Measurements from ENCODE around the gene CPXM1. TPM values are rescaled to one million over a fixed set of nuclear protein-coding genes. Genes with fewer than 3 reads are reported as not detected.

Gene CPXM1
- polyA plus RNA-seq, 3 donors = 200 to 281 (median 252) TPM

DNA sequence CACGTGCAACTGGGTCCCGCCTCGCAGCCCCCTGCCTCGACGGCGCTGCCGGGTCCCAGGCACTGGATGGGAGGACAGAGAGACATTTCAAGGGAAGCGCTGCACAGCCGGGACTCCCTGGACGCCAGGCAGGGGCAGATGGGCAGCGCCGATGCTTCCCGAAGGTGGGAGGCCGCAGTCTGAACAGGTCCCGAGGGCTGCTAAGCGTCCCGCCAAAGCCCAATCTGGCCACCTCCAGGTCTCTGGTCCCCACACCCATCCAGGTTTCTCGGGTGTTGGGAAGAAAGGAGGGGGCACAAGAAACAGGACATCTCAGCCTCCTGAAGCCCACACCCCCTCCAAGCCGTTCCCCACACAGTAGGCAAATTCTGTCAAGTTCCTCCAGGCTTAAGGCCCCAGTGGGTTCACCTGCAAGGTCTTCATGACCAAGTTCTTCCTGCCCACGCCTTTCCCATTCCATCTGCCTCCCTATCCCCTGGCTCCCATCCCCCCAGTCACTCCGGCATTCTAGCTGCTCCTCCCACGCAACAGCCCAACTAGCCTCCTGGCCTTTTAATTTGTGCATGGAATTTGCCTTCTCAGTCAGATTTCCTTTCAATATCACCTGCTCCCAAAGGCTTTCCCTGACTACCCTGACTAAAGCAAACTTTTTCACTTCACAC is 5.4 kb upstream of the CPXM1 start:
- peak; percentile 74 for DNase-seq

DNA sequence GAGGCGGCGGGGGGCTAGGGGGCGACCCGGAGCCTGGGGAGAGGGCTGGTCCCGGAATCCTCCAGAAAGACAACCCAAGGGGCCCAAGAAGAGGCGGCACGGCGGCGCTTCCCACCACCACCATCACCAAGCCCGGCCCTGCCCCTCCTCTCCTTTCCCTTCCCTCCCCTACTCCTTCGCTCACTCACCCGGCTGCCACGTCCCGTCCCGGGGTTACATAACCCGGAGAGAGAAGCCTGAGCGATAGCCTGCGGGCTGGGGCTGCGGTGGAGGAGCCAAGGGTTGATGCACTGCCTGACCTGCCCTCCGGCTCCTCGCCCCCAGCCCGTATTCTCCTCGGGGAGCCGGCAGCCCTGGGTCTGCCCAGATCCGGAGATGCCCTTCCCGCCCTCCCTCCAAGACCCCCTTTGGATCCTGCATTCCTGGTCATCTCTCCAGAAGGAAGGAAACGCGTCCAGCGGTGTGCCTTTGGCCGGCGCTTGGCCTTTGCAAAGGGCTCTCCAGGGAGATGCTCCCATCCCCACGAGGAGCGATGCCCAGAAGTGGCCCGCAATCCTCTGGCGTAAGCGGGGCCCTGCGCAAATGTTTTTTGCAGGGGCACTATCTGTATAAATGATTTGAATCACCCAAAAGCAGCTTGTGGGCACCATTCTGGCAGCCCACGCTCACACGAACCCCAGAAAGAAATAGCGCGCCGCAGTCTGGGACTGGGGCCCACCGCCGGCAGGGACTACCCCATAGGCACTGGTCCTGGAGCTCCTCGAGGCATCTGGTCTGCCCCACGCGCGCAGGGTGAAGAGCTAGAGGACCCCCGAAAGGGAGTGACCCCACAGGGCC is 4.6 kb upstream of the CPXM1 start:
- DNase-seq = no peak

- DNase-seq = no peak
Measured at GRCh38 chr20:2804041-2804828, 3.8 kb upstream of the CPXM1 start.

GRCh38 chr20:2801286-2801728 is 880 bp upstream of the CPXM1 start:
- no peak for DNase-seq

GRCh38 chr20:2799688-2800520 is 523 bp downstream of the CPXM1 start:
- DNase-seq = no peak

GRCh38 chr20:2799271-2799670 is 1.2 kb downstream of the CPXM1 start:
- DNase-seq = no peak

- peak; percentile 48 for DNase-seq
Measured at GRCh38 chr20:2798814-2799213, 1.6 kb downstream of the CPXM1 start.

- no peak for DNase-seq
Measured at GRCh38 chr20:2798095-2798805, 2.2 kb downstream of the CPXM1 start.

DNA sequence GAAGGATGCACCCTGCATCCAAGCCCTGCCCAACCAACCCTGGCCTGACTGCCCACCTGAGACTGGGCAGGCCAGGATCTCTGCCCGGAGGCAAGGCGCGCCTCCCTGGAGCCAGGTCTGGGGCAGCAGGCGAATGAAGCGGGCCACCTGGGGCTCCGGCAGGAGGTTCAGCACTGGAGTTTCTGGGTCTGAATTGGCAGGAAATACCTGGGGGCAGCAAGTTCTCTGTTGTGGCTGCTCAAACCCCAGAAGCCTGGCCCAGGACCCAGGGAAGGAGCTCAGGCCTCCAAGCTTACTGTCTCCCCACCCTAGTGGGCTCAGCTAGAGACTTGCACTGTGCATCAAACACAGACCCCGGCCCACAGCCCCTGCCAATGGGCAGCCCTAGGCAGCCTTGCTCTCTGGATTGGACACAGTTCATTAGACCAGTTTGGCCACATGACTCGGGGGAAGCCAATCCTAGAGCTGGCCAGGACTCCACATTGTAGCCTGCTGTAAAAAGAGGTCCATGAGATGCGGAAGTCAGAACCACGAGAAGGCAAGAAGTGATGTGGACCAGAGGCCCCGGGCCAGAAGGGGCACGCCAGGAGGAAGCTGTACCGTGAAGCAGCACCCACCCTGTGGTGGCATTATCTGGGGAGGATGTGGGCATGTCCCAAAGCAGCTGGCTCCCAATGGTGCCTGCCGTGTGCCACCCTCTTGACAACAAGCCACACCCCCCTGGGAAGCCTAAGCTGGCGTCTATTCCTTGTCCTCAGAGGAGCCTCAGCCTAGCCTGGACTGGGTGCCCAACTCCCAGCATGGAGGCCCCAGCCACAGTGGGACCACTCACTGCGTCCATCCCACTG is 3.1 kb downstream of the CPXM1 start:
- DNase-seq = no peak

- DNase-seq = no peak
Measured at GRCh38 chr20:2796011-2796660, 4.3 kb downstream of the CPXM1 start.

DNA sequence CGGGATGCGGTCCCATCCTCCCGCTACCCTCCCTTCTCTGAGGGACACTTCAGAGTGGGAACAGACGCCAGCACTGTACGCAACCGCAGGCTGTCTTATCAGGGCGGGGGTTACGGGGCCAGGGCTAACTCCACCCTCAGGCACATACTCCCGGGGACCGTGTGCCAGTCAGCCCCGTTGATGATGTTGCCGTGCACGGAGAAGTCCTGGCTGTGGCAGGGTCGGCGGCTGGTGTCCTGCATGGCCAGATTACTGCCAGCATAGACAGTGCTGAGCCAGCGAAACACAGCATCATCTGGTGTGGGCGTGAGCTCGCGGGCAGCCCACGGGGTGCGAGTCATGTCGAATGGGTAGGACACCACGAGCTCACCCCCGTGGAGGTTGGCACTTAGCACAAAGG is 5.0 kb downstream of the CPXM1 start:
- DNase-seq = no peak

- no peak for DNase-seq
Measured at GRCh38 chr20:2794866-2795447, 5.5 kb downstream of the CPXM1 start.

GRCh38 chr20:2794202-2794748 is 6.2 kb downstream of the CPXM1 start:
- no peak for DNase-seq

- no peak for DNase-seq
Measured at GRCh38 chr20:2793471-2793870, 7.0 kb downstream of the CPXM1 start.

DNA sequence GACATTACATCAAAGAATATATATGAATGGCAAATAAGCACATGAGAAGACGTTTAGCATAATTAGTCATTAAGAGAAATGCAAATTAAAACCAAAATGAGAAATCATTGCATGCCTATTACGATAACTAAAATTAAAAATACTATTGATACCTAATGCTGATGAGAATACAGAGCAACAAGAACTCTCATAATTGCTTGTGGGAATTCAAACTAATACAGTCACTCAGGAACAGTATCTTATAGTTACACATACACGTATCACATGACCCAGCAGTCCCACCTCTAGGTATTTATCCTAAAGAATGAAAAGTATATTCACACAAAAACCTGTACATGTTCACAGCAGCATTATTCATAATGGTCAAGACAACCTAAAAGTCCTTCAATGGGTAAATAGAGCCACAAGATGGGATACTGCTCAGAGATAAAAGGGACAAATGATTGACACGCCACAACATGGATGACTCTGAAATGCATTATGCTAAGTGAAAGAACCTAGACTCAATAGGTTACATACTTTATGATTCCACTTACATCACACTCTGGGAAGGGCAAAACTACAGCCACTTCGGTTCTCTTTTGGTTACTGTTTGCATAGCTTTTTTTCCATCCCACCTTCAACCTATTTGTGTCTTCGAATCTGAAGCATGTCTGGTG is 16.4 kb downstream of the CPXM1 start:
- no peak for DNase-seq

GRCh38 chr20:2780948-2781347 is 19.5 kb downstream of the CPXM1 start:
- DNase-seq = no peak

- no peak for DNase-seq
Measured at GRCh38 chr20:2778602-2779321, 21.7 kb downstream of the CPXM1 start.
